Right lobe of liver (tissue), 4 donors: ENCODE measurements around the gene ATOH1.

Source experiments
- CTCF ChIP-seq, 4 donors: fragments of 200-600 bp in 3 of 4; fragments of 450-650 bp in 1 of 4; IDR thresholded peaks; one replicate each; pipeline versions ENCODE4 v1.5.1 to v1.8.0; 2016 to 2022; ENCODE audit warnings: antibody characterized with exemption in 4 of 4, mild to moderate bottlenecking in 2 of 4
- POLR2A ChIP-seq: fragments of 450-650 bp; IDR thresholded peaks from one replicate; pipeline ENCODE4 v1.6.1; 2017; ENCODE audit warnings: antibody characterized with exemption, mild to moderate bottlenecking
- donor health status: DM: no; HTN: no; CAD: no.
- donor health status: DM: no; HTN: no; CAD: no.
- donor health status: DM: no; HTN: yes; CAD: no.

GRCh38 chr4:93834249-93835066 lies 5.9 kb downstream of the ATOH1 start:
- TF ChIP-seq CTCF (IDR thresholded peaks at IDR 0.05) (no peak), POLR2A (no peak)
